ENCODE data around the gene PIK3CG. TPM values are rescaled to one million over a fixed set of nuclear protein-coding genes. Genes with fewer than 3 reads are reported as not detected.

The PIK3CG gene
- total RNA-seq, 2 experiments from 2014 or later: 53.1 to 55.6 TPM

- no peaks in the 10 kb centered on the region for H3K27me3 Mint-ChIP-seq (ENCODE audit: low read depth)
- peaks cover 43% of the 10 kb centered on the region for H3K4me1 Mint-ChIP-seq (ENCODE audit: low read depth)
- DNase-seq: no peak
- peak overlapping the region; percentile 94 for H3K27ac Mint-ChIP-seq
- no peaks in the 10 kb centered on the region for H3K9me3 Mint-ChIP-seq (ENCODE audit: insufficient read depth)
- no peak for ATAC-seq
- no peak overlapping the region for H3K4me3 Mint-ChIP-seq
- ChIA-PET CTCF (interaction anchor here (1.6 to 2.5 kb wide), 2 partner anchors 14 to 203 kb away, joined by 4 to 7 read pairs; partner anchors contain the start of gene CCDC71L), POLR2A (interaction anchor here (1.5 kb wide), 1 partner anchor 306 kb away, joined by 7 read pairs; no protein-coding TSS in a partner anchor)
- peaks cover 25% of the 10 kb centered on the region for H3K36me3 Mint-ChIP-seq (ENCODE audit: low read depth)
These were observed 1.6 kb upstream of the PIK3CG start for GRCh38 chr7:106863274-106863997.

- peaks cover 36% of the 10 kb centered on the region for H3K36me3 Mint-ChIP-seq (ENCODE audit: low read depth)
- POLR2A ChIA-PET: interaction anchor here (0.6 to 1.5 kb wide), 2 partner anchors 206 to 305 kb away, joined by 3 to 7 read pairs; no protein-coding TSS in a partner anchor
- H3K27me3 Mint-ChIP-seq (ENCODE audit: low read depth): no peaks in the 10 kb centered on the region
- peak overlapping the region; percentile 90 for H3K4me3 Mint-ChIP-seq
- H3K4me1 Mint-ChIP-seq (ENCODE audit: low read depth): peaks cover 53% of the 10 kb centered on the region
- peak overlapping the region; percentile 94 for H3K27ac Mint-ChIP-seq
- peak; percentile 37 for ATAC-seq
- DNase-seq: no peak
- no peaks in the 10 kb centered on the region for H3K9me3 Mint-ChIP-seq (ENCODE audit: insufficient read depth)
- CTCF ChIA-PET: interaction anchor here (1.5 to 2.5 kb wide), 3 partner anchors 13 to 205 kb away, joined by 3 to 7 read pairs (median 4); partner anchors contain the start of gene CCDC71L
These were observed 592 bp upstream of the PIK3CG start for GRCh38 chr7:106864298-106865081.

GRCh38 chr7:106866298-106867281, 1.5 kb downstream of the PIK3CG start:
- ATAC-seq (no peak), DNase-seq (no peak)
- POLR2A ChIA-PET: interaction anchor here (1.0 to 1.3 kb wide), 2 partner anchors 302 kb away, joined by 5 to 6 read pairs; partner anchors contain the start of gene HBP1
- H3K27me3 Mint-ChIP-seq (ENCODE audit: low read depth): no peaks in the 10 kb centered on the region
- H3K4me1 Mint-ChIP-seq (ENCODE audit: low read depth): peaks cover 73% of the 10 kb centered on the region
- peak overlapping the region; percentile 85 for H3K27ac Mint-ChIP-seq
- H3K36me3 Mint-ChIP-seq (ENCODE audit: low read depth): peaks cover 55% of the 10 kb centered on the region
- CTCF ChIA-PET: no interaction called here
- no peaks in the 10 kb centered on the region for H3K9me3 Mint-ChIP-seq (ENCODE audit: insufficient read depth)
- H3K4me3 Mint-ChIP-seq: peak overlapping the region; percentile 90

GRCh38 chr7:106867641-106868351, 2.7 kb downstream of the PIK3CG start:
- peaks cover 79% of the 10 kb centered on the region for H3K4me1 Mint-ChIP-seq (ENCODE audit: low read depth)
- no peak for ATAC-seq
- peak overlapping the region; percentile 77 for H3K27ac Mint-ChIP-seq
- H3K4me3 Mint-ChIP-seq: peak overlapping the region; percentile 90
- no peaks in the 10 kb centered on the region for H3K9me3 Mint-ChIP-seq (ENCODE audit: insufficient read depth)
- ChIA-PET POLR2A (interaction anchor here (0.6 to 1.0 kb wide), 2 partner anchors 299 to 301 kb away, joined by 4 to 6 read pairs; partner anchors contain the start of gene HBP1), CTCF (no interaction called here)
- no peaks in the 10 kb centered on the region for H3K27me3 Mint-ChIP-seq (ENCODE audit: low read depth)
- peaks cover 64% of the 10 kb centered on the region for H3K36me3 Mint-ChIP-seq (ENCODE audit: low read depth)
- no peak for DNase-seq

GRCh38 chr7:106868364-106868763, 3.3 kb downstream of the PIK3CG start:
- peaks cover 78% of the 10 kb centered on the region for H3K4me1 Mint-ChIP-seq (ENCODE audit: low read depth)
- H3K4me3 Mint-ChIP-seq: peak overlapping the region; percentile 35
- peak overlapping the region; percentile 30 for H3K27ac Mint-ChIP-seq
- DNase-seq (no peak), ATAC-seq (no peak)
- H3K27me3 Mint-ChIP-seq (ENCODE audit: low read depth): no peaks in the 10 kb centered on the region
- H3K36me3 Mint-ChIP-seq (ENCODE audit: low read depth): peaks cover 68% of the 10 kb centered on the region
- no peaks in the 10 kb centered on the region for H3K9me3 Mint-ChIP-seq (ENCODE audit: insufficient read depth)
- CTCF ChIA-PET: no interaction called here
- POLR2A ChIA-PET: interaction anchor here (0.6 kb wide), 1 partner anchor 299 kb away, joined by 4 read pairs; no protein-coding TSS in a partner anchor

GRCh38 chr7:106869954-106870353, 4.9 kb downstream of the PIK3CG start:
- H3K27ac Mint-ChIP-seq: peak overlapping the region; percentile 18

GRCh38 chr7:106870528-106870927, 5.4 kb downstream of the PIK3CG start:
- ChIA-PET POLR2A (no interaction called here), CTCF (interaction anchor here (1.3 to 1.7 kb wide), 3 partner anchors 9 to 77 kb away, joined by 3 to 4 read pairs (median 4); no protein-coding TSS in a partner anchor)
- peak overlapping the region; percentile 59 for H3K4me3 Mint-ChIP-seq
- no peaks in the 10 kb centered on the region for H3K27me3 Mint-ChIP-seq (ENCODE audit: low read depth)
- DNase-seq (no peak), ATAC-seq (no peak)
- H3K9me3 Mint-ChIP-seq (ENCODE audit: insufficient read depth): peaks cover 4% of the 10 kb centered on the region
- H3K27ac Mint-ChIP-seq: peak overlapping the region; percentile 18
- H3K36me3 Mint-ChIP-seq (ENCODE audit: low read depth): peaks cover 89% of the 10 kb centered on the region
- H3K4me1 Mint-ChIP-seq (ENCODE audit: low read depth): peaks cover 72% of the 10 kb centered on the region

More at GRCh38 chr7:106869954-106870353, 4.9 kb downstream of the PIK3CG start:
- Mint-ChIP-seq H3K27me3 (ENCODE audit: low read depth) (no peaks in the 10 kb centered on the region), H3K36me3 (ENCODE audit: low read depth) (peaks cover 83% of the 10 kb centered on the region), H3K9me3 (ENCODE audit: insufficient read depth) (no peaks in the 10 kb centered on the region), H3K4me1 (ENCODE audit: low read depth) (peaks cover 73% of the 10 kb centered on the region), H3K4me3 (peak overlapping the region; percentile 59)
- ChIA-PET POLR2A (no interaction called here), CTCF (interaction anchor here (1.4 kb wide), 1 partner anchor 77 kb away, joined by 4 read pairs; no protein-coding TSS in a partner anchor)
- no peak for ATAC-seq
- no peak for DNase-seq

- ChIA-PET CTCF (interaction anchor here (1.3 to 1.7 kb wide), 3 partner anchors 9 to 78 kb away, joined by 3 to 4 read pairs (median 4); no protein-coding TSS in a partner anchor), POLR2A (no interaction called here)
- H3K4me3 Mint-ChIP-seq: peak overlapping the region; percentile 59
- H3K27me3 Mint-ChIP-seq (ENCODE audit: low read depth): no peaks in the 10 kb centered on the region
- DNase-seq (no peak), ATAC-seq (peak; percentile 85)
- H3K27ac Mint-ChIP-seq: peak overlapping the region; percentile 61
- H3K36me3 Mint-ChIP-seq (ENCODE audit: low read depth): peaks cover 91% of the 10 kb centered on the region
- H3K9me3 Mint-ChIP-seq (ENCODE audit: insufficient read depth): peaks cover 4% of the 10 kb centered on the region
- peaks cover 72% of the 10 kb centered on the region for H3K4me1 Mint-ChIP-seq (ENCODE audit: low read depth)
These were observed 5.9 kb downstream of the PIK3CG start for GRCh38 chr7:106870983-106871410.

- H3K36me3 Mint-ChIP-seq (ENCODE audit: low read depth): peaks cover 92% of the 10 kb centered on the region
- peak overlapping the region; percentile 31 for H3K27ac Mint-ChIP-seq
- ATAC-seq (no peak), DNase-seq (no peak)
- H3K4me1 Mint-ChIP-seq (ENCODE audit: low read depth): peaks cover 71% of the 10 kb centered on the region
- CTCF ChIA-PET: interaction anchor here (1.3 to 1.7 kb wide), 2 partner anchors 10 to 79 kb away, joined by 3 to 4 read pairs; no protein-coding TSS in a partner anchor
- peaks cover 4% of the 10 kb centered on the region for H3K9me3 Mint-ChIP-seq (ENCODE audit: insufficient read depth)
- peak overlapping the region; percentile 59 for H3K4me3 Mint-ChIP-seq
- no peaks in the 10 kb centered on the region for H3K27me3 Mint-ChIP-seq (ENCODE audit: low read depth)
- POLR2A ChIA-PET: no interaction called here
These were observed 6.9 kb downstream of the PIK3CG start for GRCh38 chr7:106871793-106872571.

- no peak overlapping the region for H3K27ac Mint-ChIP-seq
- CTCF ChIA-PET: no interaction called here
- H3K27me3 Mint-ChIP-seq (ENCODE audit: low read depth): no peaks in the 10 kb centered on the region
- peaks cover 92% of the 10 kb centered on the region for H3K36me3 Mint-ChIP-seq (ENCODE audit: low read depth)
- ATAC-seq (no peak), DNase-seq (no peak)
- no peak overlapping the region for H3K4me3 Mint-ChIP-seq
- peaks cover 71% of the 10 kb centered on the region for H3K4me1 Mint-ChIP-seq (ENCODE audit: low read depth)
- H3K9me3 Mint-ChIP-seq (ENCODE audit: insufficient read depth): peaks cover 4% of the 10 kb centered on the region
- POLR2A ChIA-PET: no interaction called here
These were observed 7.7 kb downstream of the PIK3CG start for GRCh38 chr7:106872763-106873162.

Data from activated CD8-positive, alpha-beta T cell treated with anti-CD3 and anti-CD28 coated beads, Interleukin-2, amount 10 ng/mL, durations not matched to agents 7 days and 5 days (primary cell).